Small intestine (tissue), 7 donors: Measurements from ENCODE around the gene SECISBP2. TPM values are rescaled to one million over a fixed set of nuclear protein-coding genes. Genes with fewer than 3 reads are reported as not detected.

Source experiments
- DNase-seq, 2 donors: peaks; one replicate each; pipeline versions ENCODE4 v3.0.0 to v3.0.0-alpha.2; 2013
- FAIRE-seq: peaks from 2 replicates; lab custom pipeline; 2012; peaks lifted over from hg19 to GRCh38; lab: Jason Lieb, UNC
- H3K27ac ChIP-seq, 3 donors: one replicate each; pipeline ENCODE4 v1.5.1; 2013; ENCODE audit warnings: low read length in 2 of 3, mild to moderate bottlenecking in 2 of 3, control low read depth in 1 of 3, inconsistent platforms in 1 of 3, low read depth in 1 of 3, moderate library complexity in 1 of 3
- H3K27me3 ChIP-seq, 3 donors: one replicate each; pipeline ENCODE4 v1.6.1; 2013; ENCODE audit warnings: low read length in 3 of 3, inconsistent platforms in 1 of 3; ENCODE audit not compliant: control insufficient read depth in 3 of 3, insufficient read depth in 3 of 3
- H3K36me3 ChIP-seq, 3 donors: one replicate each; pipeline ENCODE4 v1.6.1; 2013; ENCODE audit warnings: low read length in 3 of 3, inconsistent platforms in 1 of 3, low read depth in 1 of 3, mild to moderate bottlenecking in 1 of 3, moderate library complexity in 1 of 3; ENCODE audit not compliant: control insufficient read depth in 3 of 3, insufficient read depth in 2 of 3
- H3K4me1 ChIP-seq, 3 donors: one replicate each; pipeline ENCODE4 v1.6.1; 2013; ENCODE audit warnings: low read length in 2 of 3, inconsistent platforms in 1 of 3, low read depth in 1 of 3, mild to moderate bottlenecking in 1 of 3, moderate library complexity in 1 of 3; ENCODE audit not compliant: control insufficient read depth in 3 of 3, insufficient read depth in 2 of 3
- H3K4me3 ChIP-seq, 3 donors: one replicate each; pipeline ENCODE4 v1.5.1; 2013; ENCODE audit warnings: low read length in 3 of 3, control low read depth in 1 of 3, inconsistent platforms in 1 of 3, low read depth in 1 of 3, mild to moderate bottlenecking in 1 of 3, moderate library complexity in 1 of 3
- H3K9me3 ChIP-seq, 2 donors: one replicate each; pipeline ENCODE4 v1.6.1; 2013; ENCODE audit warnings: low read depth in 1 of 2, low read length in 1 of 2; ENCODE audit not compliant: control insufficient read depth in 2 of 2, insufficient read depth in 1 of 2
- WGBS, 3 donors: extraction: QIAGEN DNeasy Blood & Tissue Kit; methylation state at CpG; one replicate each; pipeline ENCODE4 v1.1.7; 2013; 5-methylcytosine and 5-hydroxymethylcytosine counted together
- polyA plus RNA-seq, 4 donors: library from polyadenylated mRNA; stranded (reverse) in 3 of 4; unstranded in 1 of 4; fragments of 200-250 nt in 3 of 4; fragments of 120-200 nt in 1 of 4; gene quantifications; one replicate each; pipeline versions ENCODE4 v1.2.1 to v1.2.3, GENCODE V29; 2013
- donor health status: healthy with polysubstance abuse.
- donor health status: control.
- donor health status: control.
- donor health status: Bipolar disorder and iron deficiency.
- donor health status: healthy.

SECISBP2 gene
- polyA plus RNA-seq, 4 donors: 17.6 to 69.2 (median 25.3) TPM

GRCh38 chr9:89374176-89374575 is 55.9 kb downstream of the SECISBP2 start:
- no peaks in the 10 kb centered on the region for H3K27me3 ChIP-seq
- H3K9me3 ChIP-seq: no peaks in the 10 kb centered on the region
- no peak for DNase-seq
- H3K4me3 ChIP-seq: no peak overlapping the region
- no peak overlapping the region for H3K27ac ChIP-seq
- WGBS, 3 donors: 74 to 89% (median 75%) methylated on average over 4 of the region's 4 CpGs
- peaks cover 0 to 25% (median 0%) of the 10 kb centered on the region in 3 donors for H3K36me3 ChIP-seq
- no peak for FAIRE-seq
- no peaks in the 10 kb centered on the region for H3K4me1 ChIP-seq

GRCh38 chr9:89375191-89375760 is 57.0 kb downstream of the SECISBP2 start:
- WGBS, 3 donors: 56 to 71% (median 66%) methylated on average over 8 of the region's 8 CpGs
- H3K36me3 ChIP-seq: peaks cover 0 to 35% (median 0%) of the 10 kb centered on the region in 3 donors
- H3K4me3 ChIP-seq: no peak overlapping the region
- peak in 1 of 2 donors; percentile 16 for DNase-seq
- no peaks in the 10 kb centered on the region for H3K9me3 ChIP-seq
- H3K4me1 ChIP-seq: no peaks in the 10 kb centered on the region
- H3K27ac ChIP-seq: peak overlapping the region in 2 of 3 donors; percentile 6 to 70
- no peak for FAIRE-seq
- no peaks in the 10 kb centered on the region for H3K27me3 ChIP-seq

- H3K36me3 ChIP-seq: peaks cover 0 to 43% (median 0%) of the 10 kb centered on the region in 3 donors
- peak overlapping the region in 1 of 3 donors; percentile 47 for H3K27ac ChIP-seq
- no peak overlapping the region for H3K4me3 ChIP-seq
- no peaks in the 10 kb centered on the region for H3K27me3 ChIP-seq
- WGBS, 3 donors: 89 to 90% (median 89%) methylated on average over 4 of the region's 4 CpGs
- H3K9me3 ChIP-seq: no peaks in the 10 kb centered on the region
- DNase-seq: no peak
- no peak for FAIRE-seq
- no peaks in the 10 kb centered on the region for H3K4me1 ChIP-seq
These were observed 58.0 kb downstream of the SECISBP2 start for GRCh38 chr9:89376286-89376685.

DNA sequence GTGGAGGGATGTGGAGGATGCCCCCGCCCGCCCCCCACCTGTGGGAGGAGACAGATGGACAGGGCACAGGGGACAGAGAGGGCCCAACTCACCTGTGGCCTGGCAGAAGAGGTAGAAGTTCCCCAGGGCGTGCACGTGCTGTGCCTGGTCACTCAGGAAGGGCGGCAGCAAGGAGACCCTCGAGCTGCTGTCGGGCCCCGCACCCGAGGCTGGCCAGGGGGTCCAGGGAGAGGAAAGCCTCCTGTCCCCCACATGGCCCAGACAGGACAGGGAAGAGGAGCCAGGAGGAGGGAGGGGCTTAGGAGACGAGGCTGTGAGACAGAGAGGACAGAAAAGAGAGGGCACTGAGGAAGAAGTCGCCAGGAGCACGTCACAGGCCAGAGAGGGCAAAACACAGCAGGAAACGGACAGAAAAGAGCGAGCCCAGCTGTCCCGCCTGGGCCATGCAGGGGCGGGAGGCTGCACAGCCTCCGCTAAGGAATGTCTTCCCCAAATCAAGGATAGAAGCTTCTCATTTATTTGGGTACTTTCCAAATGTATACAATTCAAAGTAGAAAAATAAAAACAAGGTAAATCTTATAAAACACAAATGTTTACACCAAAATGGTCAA is 58.5 kb downstream of the SECISBP2 start:
- peaks cover 0 to 49% (median 0%) of the 10 kb centered on the region in 3 donors for H3K36me3 ChIP-seq
- H3K9me3 ChIP-seq: no peaks in the 10 kb centered on the region
- H3K4me3 ChIP-seq: no peak overlapping the region
- H3K4me1 ChIP-seq: no peaks in the 10 kb centered on the region
- H3K27ac ChIP-seq: peak overlapping the region in 2 of 3 donors; percentile 1 to 47
- DNase-seq (no peak), FAIRE-seq (no peak)
- H3K27me3 ChIP-seq: no peaks in the 10 kb centered on the region
- WGBS, 3 donors: 81 to 93% (median 92%) methylated on average over 17 of the region's 17 CpGs

- no peak for DNase-seq
These were observed 59.1 kb downstream of the SECISBP2 start for GRCh38 chr9:89377411-89377810.

GRCh38 chr9:89378541-89378940 is 60.2 kb downstream of the SECISBP2 start:
- H3K36me3 ChIP-seq: peaks cover 0 to 65% (median 0%) of the 10 kb centered on the region in 3 donors
- no peak for FAIRE-seq

More at GRCh38 chr9:89377411-89377810, 59.1 kb downstream of the SECISBP2 start:
- 78 to 95% (median 91%) methylated on average over 12 of the region's 12 CpGs for WGBS, 3 donors
- no peaks in the 10 kb centered on the region for H3K27me3 ChIP-seq
- no peaks in the 10 kb centered on the region for H3K4me1 ChIP-seq
- H3K4me3 ChIP-seq: no peak overlapping the region
- H3K36me3 ChIP-seq: peaks cover 0 to 54% (median 0%) of the 10 kb centered on the region in 3 donors
- no peak for FAIRE-seq
- H3K9me3 ChIP-seq: no peaks in the 10 kb centered on the region
- H3K27ac ChIP-seq: peak overlapping the region in 2 of 3 donors; percentile 11 to 18

DNA sequence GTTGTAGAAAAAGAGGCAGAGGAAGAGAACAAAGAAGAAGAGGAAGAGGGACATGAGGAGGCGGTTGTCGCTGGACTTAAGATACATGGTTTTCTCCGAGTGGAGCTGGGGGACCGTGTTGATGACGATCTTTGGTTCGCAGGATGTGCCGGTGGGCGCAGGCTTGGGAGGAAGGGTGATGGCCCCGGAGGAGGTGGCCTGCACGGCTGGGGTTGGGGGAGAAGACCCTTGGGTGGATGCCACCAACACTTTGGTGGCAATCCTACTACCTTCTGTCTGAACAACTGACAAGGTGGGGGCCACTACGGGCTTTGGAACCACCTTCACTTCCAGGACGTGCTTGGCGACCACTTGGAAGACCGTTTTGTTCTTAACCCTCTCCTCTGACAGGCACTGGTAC is 60.7 kb downstream of the SECISBP2 start:
- Histone ChIP-seq H3K4me3 (no peak overlapping the region), H3K27me3 (no peaks in the 10 kb centered on the region), H3K9me3 (no peaks in the 10 kb centered on the region), H3K4me1 (no peaks in the 10 kb centered on the region), H3K27ac (no peak overlapping the region), H3K36me3 (peaks cover 0 to 70% (median 2%) of the 10 kb centered on the region in 3 donors)
- FAIRE-seq (no peak), DNase-seq (no peak)
- WGBS, 3 donors: 94 to 97% (median 96%) methylated on average over 14 of the region's 14 CpGs

More at GRCh38 chr9:89378541-89378940, 60.2 kb downstream of the SECISBP2 start:
- no peaks in the 10 kb centered on the region for H3K4me1 ChIP-seq
- H3K27me3 ChIP-seq: no peaks in the 10 kb centered on the region
- DNase-seq: no peak
- no peak overlapping the region for H3K4me3 ChIP-seq
- no peaks in the 10 kb centered on the region for H3K9me3 ChIP-seq
- H3K27ac ChIP-seq: no peak overlapping the region
- 96 to 98% (median 96%) methylated on average over 21 of the region's 21 CpGs for WGBS, 3 donors

GRCh38 chr9:89379508-89380115 is 61.3 kb downstream of the SECISBP2 start:
- Histone ChIP-seq H3K4me3 (no peak overlapping the region), H3K36me3 (peaks cover 0 to 76% (median 2%) of the 10 kb centered on the region in 3 donors), H3K27me3 (no peaks in the 10 kb centered on the region), H3K27ac (no peak overlapping the region), H3K4me1 (no peaks in the 10 kb centered on the region), H3K9me3 (no peaks in the 10 kb centered on the region)
- WGBS, 3 donors: 81 to 90% (median 86%) methylated on average over 14 of the region's 14 CpGs
- no peak for FAIRE-seq
- no peak for DNase-seq
